ENCODE results near the gene VIL1.

Gene VIL1

DNA sequence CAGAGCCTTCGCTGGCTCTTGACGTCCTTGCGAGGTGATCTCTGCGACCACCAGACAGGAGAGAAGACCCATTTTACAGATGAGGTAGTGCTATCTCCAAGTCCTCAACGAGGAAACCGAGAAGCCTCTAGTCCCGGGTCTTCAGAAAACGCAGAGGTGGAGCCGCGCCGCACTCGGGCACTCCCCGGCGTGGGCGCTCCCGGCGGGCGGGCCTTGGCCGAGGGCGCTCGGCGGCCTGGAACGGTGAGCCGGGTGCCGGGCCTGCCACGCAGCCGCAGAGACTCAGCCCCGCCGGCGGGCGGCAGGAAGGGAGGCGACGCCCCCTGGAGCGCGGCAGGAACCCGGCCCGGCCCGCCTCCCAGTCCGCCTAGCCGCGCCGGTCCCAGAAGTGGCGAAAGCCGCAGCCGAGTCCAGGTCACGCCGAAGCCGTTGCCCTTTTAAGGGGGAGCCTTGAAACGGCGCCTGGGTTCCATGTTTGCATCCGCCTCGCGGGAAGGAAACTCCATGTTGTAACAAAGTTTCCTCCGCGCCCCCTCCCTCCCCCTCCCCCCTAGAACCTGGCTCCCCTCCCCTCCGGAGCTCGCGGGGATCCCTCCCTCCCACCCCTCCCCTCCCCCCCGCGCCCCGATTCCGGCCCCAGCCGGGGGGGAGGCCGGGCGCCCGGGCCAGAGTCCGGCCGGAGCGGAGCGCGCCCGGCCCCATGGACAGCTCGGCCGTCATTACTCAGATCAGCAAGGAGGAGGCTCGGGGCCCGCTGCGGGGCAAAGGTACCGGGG, 19.3 kb upstream of the VIL1 start, which contains the start of gene CTDSP1 (continued):
- TF ChIP-seq, protein P1, sequence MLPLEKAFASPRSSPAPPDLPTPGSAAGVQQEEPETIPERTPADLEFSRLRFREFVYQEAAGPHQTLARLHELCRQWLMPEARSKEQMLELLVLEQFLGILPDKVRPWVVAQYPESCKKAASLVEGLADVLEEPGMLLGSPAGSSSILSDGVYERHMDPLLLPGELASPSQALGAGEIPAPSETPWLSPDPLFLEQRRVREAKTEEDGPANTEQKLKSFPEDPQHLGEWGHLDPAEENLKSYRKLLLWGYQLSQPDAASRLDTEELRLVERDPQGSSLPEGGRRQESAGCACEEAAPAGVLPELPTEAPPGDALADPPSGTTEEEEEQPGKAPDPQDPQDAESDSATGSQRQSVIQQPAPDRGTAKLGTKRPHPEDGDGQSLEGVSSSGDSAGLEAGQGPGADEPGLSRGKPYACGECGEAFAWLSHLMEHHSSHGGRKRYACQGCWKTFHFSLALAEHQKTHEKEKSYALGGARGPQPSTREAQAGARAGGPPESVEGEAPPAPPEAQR (tag by site-specific recombination; IDR thresholded peaks at IDR 0.05): no peak
- TF ChIP-seq ZXDB (tag by site-specific recombination; IDR thresholded peaks at IDR 0.05) (0 out of 2 replicates have a peak, but pooled peaks have one; percentile 1), ZNF341 (tag by site-specific recombination; IDR thresholded peaks at IDR 0.05; ENCODE audit: low read depth) (peak; percentile 36; the same call in 1 of the 2 replicates), ZBTB17 (tag by site-specific recombination; IDR thresholded peaks at IDR 0.05) (peak; percentile 69), ZNF335 (tag by site-specific recombination; conservative IDR thresholded peaks at IDR 0.05) (0 out of 2 replicates have a peak, but pooled peaks have one; percentile 39), KLF9 (tag by site-specific recombination; IDR thresholded peaks at IDR 0.05; ENCODE audit: low read depth) (peak; percentile 45; the same call in 1 of the 2 replicates), ZNF768 (tag by site-specific recombination; IDR thresholded peaks at IDR 0.05) (no peak), MYNN (tag by site-specific recombination; IDR thresholded peaks at IDR 0.05; ENCODE audit: borderline replicate concordance) (no peak), GLIS2 (tag by site-specific recombination; IDR thresholded peaks at IDR 0.05) (peak; percentile 49), SP3 (tag by site-specific recombination; IDR thresholded peaks at IDR 0.05) (peak; percentile 45; the same call in 1 of the 2 replicates), ZSCAN30 (tag by site-specific recombination; IDR thresholded peaks at IDR 0.05) (peak; percentile 83; the same call in 1 of the 2 replicates), ZNF37A (tag by site-specific recombination; IDR thresholded peaks at IDR 0.05) (no peak), ZNF561 (tag by site-specific recombination; IDR thresholded peaks at IDR 0.05; ENCODE audit: borderline replicate concordance) (peak; percentile 71; the same call in 1 of the 2 replicates), ZNF423 (tag by site-specific recombination; IDR thresholded peaks at IDR 0.05) (peak; percentile 78), HOXC10 (CRISPR knock-in tag; IDR thresholded peaks at IDR 0.05) (0 out of 2 replicates have a peak, but pooled peaks have one; percentile 19), ZNF610 (tag by site-specific recombination; IDR thresholded peaks at IDR 0.05; ENCODE audit: borderline replicate concordance) (no peak), GLIS1 (tag by site-specific recombination; IDR thresholded peaks at IDR 0.05) (peak; percentile 61; the same call in 1 of the 2 replicates), ZNF660 (tag by site-specific recombination; IDR thresholded peaks at IDR 0.05) (peak; percentile 75), HOXD13 (CRISPR knock-in tag; IDR thresholded peaks at IDR 0.05; ENCODE audit: borderline replicate concordance) (peak; percentile 48; the same call in 1 of the 2 replicates), ZNF596 (tag by site-specific recombination; IDR thresholded peaks at IDR 0.05) (0 out of 2 replicates have a peak, but pooled peaks have one; percentile 25), OSR2 (tag by site-specific recombination; IDR thresholded peaks at IDR 0.05) (no peak), KLF16 (tag by site-specific recombination; IDR thresholded peaks at IDR 0.05) (0 out of 2 replicates have a peak, but pooled peaks have one; percentile 50), ZNF600 (tag by site-specific recombination; IDR thresholded peaks at IDR 0.05) (peak; percentile 71; the same call in 1 of the 2 replicates), GLI2 (tag by site-specific recombination; IDR thresholded peaks at IDR 0.05; ENCODE audit: borderline replicate concordance, low read depth) (no peak), KLF10 (tag by site-specific recombination; IDR thresholded peaks at IDR 0.05) (peak; percentile 79; the same call in 1 of the 2 replicates)
- TF ChIP-seq, protein P2, sequence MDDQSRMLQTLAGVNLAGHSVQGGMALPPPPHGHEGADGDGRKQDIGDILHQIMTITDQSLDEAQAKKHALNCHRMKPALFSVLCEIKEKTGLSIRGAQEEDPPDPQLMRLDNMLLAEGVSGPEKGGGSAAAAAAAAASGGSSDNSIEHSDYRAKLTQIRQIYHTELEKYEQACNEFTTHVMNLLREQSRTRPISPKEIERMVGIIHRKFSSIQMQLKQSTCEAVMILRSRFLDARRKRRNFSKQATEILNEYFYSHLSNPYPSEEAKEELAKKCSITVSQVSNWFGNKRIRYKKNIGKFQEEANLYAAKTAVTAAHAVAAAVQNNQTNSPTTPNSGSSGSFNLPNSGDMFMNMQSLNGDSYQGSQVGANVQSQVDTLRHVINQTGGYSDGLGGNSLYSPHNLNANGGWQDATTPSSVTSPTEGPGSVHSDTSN (CRISPR knock-in tag; IDR thresholded peaks at IDR 0.05): no peak
- TF ChIP-seq, protein P3, sequence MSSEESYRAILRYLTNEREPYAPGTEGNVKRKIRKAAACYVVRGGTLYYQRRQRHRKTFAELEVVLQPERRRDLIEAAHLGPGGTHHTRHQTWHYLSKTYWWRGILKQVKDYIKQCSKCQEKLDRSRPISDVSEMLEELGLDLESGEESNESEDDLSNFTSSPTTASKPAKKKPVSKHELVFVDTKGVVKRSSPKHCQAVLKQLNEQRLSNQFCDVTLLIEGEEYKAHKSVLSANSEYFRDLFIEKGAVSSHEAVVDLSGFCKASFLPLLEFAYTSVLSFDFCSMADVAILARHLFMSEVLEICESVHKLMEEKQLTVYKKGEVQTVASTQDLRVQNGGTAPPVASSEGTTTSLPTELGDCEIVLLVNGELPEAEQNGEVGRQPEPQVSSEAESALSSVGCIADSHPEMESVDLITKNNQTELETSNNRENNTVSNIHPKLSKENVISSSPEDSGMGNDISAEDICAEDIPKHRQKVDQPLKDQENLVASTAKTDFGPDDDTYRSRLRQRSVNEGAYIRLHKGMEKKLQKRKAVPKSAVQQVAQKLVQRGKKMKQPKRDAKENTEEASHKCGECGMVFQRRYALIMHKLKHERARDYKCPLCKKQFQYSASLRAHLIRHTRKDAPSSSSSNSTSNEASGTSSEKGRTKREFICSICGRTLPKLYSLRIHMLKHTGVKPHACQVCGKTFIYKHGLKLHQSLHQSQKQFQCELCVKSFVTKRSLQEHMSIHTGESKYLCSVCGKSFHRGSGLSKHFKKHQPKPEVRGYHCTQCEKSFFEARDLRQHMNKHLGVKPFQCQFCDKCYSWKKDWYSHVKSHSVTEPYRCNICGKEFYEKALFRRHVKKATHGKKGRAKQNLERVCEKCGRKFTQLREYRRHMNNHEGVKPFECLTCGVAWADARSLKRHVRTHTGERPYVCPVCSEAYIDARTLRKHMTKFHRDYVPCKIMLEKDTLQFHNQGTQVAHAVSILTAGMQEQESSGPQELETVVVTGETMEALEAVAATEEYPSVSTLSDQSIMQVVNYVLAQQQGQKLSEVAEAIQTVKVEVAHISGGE (tag by site-specific recombination; conservative IDR thresholded peaks at IDR 0.05; ENCODE audit: low read depth): peak; percentile 61
- TF ChIP-seq, protein P4, sequence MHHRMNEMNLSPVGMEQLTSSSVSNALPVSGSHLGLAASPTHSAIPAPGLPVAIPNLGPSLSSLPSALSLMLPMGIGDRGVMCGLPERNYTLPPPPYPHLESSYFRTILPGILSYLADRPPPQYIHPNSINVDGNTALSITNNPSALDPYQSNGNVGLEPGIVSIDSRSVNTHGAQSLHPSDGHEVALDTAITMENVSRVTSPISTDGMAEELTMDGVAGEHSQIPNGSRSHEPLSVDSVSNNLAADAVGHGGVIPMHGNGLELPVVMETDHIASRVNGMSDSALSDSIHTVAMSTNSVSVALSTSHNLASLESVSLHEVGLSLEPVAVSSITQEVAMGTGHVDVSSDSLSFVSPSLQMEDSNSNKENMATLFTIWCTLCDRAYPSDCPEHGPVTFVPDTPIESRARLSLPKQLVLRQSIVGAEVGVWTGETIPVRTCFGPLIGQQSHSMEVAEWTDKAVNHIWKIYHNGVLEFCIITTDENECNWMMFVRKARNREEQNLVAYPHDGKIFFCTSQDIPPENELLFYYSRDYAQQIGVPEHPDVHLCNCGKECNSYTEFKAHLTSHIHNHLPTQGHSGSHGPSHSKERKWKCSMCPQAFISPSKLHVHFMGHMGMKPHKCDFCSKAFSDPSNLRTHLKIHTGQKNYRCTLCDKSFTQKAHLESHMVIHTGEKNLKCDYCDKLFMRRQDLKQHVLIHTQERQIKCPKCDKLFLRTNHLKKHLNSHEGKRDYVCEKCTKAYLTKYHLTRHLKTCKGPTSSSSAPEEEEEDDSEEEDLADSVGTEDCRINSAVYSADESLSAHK (tag by site-specific recombination; IDR thresholded peaks at IDR 0.05): peak; percentile 99
- TF ChIP-seq, protein P5, sequence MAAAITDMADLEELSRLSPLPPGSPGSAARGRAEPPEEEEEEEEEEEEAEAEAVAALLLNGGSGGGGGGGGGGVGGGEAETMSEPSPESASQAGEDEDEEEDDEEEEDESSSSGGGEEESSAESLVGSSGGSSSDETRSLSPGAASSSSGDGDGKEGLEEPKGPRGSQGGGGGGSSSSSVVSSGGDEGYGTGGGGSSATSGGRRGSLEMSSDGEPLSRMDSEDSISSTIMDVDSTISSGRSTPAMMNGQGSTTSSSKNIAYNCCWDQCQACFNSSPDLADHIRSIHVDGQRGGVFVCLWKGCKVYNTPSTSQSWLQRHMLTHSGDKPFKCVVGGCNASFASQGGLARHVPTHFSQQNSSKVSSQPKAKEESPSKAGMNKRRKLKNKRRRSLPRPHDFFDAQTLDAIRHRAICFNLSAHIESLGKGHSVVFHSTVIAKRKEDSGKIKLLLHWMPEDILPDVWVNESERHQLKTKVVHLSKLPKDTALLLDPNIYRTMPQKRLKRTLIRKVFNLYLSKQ (tag by site-specific recombination; IDR thresholded peaks at IDR 0.05; ENCODE audit: borderline replicate concordance): no peak
